ENCODE results near the gene DRC7.

DRC7 gene

GRCh38 chr16:57661936-57662906 is 32.4 kb upstream of the DRC7 start:
- TF ChIP-seq, protein P1, sequence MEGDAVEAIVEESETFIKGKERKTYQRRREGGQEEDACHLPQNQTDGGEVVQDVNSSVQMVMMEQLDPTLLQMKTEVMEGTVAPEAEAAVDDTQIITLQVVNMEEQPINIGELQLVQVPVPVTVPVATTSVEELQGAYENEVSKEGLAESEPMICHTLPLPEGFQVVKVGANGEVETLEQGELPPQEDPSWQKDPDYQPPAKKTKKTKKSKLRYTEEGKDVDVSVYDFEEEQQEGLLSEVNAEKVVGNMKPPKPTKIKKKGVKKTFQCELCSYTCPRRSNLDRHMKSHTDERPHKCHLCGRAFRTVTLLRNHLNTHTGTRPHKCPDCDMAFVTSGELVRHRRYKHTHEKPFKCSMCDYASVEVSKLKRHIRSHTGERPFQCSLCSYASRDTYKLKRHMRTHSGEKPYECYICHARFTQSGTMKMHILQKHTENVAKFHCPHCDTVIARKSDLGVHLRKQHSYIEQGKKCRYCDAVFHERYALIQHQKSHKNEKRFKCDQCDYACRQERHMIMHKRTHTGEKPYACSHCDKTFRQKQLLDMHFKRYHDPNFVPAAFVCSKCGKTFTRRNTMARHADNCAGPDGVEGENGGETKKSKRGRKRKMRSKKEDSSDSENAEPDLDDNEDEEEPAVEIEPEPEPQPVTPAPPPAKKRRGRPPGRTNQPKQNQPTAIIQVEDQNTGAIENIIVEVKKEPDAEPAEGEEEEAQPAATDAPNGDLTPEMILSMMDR (IDR thresholded peaks at IDR 0.05) = no peak
- Histone ChIP-seq H3K27ac (no peak overlapping the region), H3K4me3 (no peak overlapping the region)
- DNase-seq (ENCODE audit: low spot score) = no peak

GRCh38 chr16:57663436-57663835 is 31.2 kb upstream of the DRC7 start:
- Histone ChIP-seq H3K4me3 (no peak overlapping the region), H3K27ac (no peak overlapping the region)
- DNase-seq (ENCODE audit: low spot score) = no peak
- TF ChIP-seq, protein P1 (IDR thresholded peaks at IDR 0.05) = no peak

- TF ChIP-seq, protein P1 (IDR thresholded peaks at IDR 0.05) = no peak
- Histone ChIP-seq H3K27ac (no peak overlapping the region), H3K4me3 (no peak overlapping the region)
- no peak for DNase-seq (ENCODE audit: low spot score)
Measured at GRCh38 chr16:57663917-57664661, 30.5 kb upstream of the DRC7 start.

GRCh38 chr16:57664662-57665025 is 30.0 kb upstream of the DRC7 start:
- DNase-seq (ENCODE audit: low spot score) = no peak
- TF ChIP-seq, protein P1 (IDR thresholded peaks at IDR 0.05) = no peak
- Histone ChIP-seq H3K4me3 (no peak overlapping the region), H3K27ac (no peak overlapping the region)

DNA sequence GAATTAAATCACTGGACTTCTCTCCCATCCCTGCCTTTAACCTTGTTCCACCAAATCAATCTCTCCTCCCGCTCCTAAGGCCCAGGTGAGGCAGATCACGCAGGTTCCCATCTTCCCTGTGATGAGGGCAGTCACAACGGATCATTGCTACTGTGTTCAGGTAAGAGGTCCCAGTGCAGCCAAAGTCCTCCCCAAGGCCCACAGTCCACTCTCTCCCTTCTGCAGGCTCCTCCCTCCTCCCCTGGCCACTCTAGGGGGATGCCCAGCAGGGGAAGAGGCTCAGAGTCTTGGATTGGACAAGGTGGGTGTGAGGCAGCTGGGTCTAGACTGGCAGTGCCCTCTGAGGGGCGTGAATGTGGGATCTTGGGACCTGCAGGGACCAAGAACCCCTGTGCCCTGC is 29.1 kb upstream of the DRC7 start:
- TF ChIP-seq, protein P1 (IDR thresholded peaks at IDR 0.05) = no peak
- DNase-seq (ENCODE audit: low spot score) = no peak
- Histone ChIP-seq H3K4me3 (no peak overlapping the region), H3K27ac (no peak overlapping the region)

DNA sequence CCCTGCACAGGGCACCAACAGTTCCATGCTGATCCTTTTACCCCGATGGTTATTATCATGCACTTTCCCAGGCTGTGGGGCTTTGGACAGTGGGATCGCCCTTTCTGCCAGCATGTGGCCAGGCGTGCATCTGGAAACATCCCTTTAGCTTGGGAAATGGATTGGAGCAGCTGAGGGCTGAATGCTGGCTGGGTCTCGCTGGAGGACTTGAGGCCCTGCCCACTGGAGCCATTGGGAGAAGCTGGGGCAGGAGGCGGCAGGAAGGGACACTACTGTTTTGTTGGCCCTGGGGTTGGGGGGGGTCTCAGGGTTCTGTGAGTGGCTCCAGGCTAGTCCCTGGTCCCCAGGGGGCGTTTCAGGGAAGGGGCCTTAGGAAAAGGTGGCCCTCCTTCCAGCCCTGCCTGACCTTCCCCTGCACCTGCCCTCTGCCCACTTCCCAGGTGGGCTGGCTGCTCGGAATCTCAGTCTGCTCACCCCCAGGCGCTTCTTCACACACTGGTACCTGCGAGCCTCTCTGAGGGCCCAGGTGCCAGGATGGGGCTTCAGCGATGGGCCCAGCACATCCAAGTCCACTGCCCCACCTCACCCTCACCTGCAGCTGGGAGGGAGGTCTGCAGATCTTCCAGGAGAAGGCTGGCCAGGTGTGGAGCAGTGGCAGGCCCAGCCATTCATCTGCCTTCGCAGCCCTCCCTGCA is 28.1 kb upstream of the DRC7 start:
- no peak overlapping the region for H3K27ac ChIP-seq
- DNase-seq (ENCODE audit: low spot score) = no peak
- H3K4me3 ChIP-seq = no peak overlapping the region
- TF ChIP-seq, protein P1 (IDR thresholded peaks at IDR 0.05) = no peak
